SK-N-SH treated with all-trans-retinoic acid at 6 μM for 48 hours (cell line): Measurements from ENCODE around the gene SLC24A4.

Source experiments
- ARNTL ChIP-seq: fragments of 450-650 bp; formaldehyde crosslinking; IDR thresholded peaks from 2 replicates; pipeline ENCODE4 v1.5.0; 2020; ENCODE audit warnings: low read depth, mild to moderate bottlenecking, moderate library complexity, borderline replicate concordance
- OSR1 ChIP-seq: fragments of 250-450 bp; sonication (Bioruptor Pico); IDR thresholded peaks from 2 replicates; pipeline ENCODE4 v1.8.0; 2022; ENCODE audit warnings: moderate library complexity, mild to moderate bottlenecking, inconsistent platforms
- PATZ1 ChIP-seq: fragments of 250-450 bp; sonication (Bioruptor Pico); IDR thresholded peaks from 2 replicates; pipeline ENCODE4 v1.8.0; 2020; ENCODE audit warnings: mild to moderate bottlenecking, moderate library complexity, borderline replicate concordance

- no peak for TF ChIP-seq PATZ1 (CRISPR knock-in tag)
- no peak for TF ChIP-seq OSR1
- TF ChIP-seq ARNTL = no peak
Observed at GRCh38 chr14:92308716-92309115, 14.2 kb upstream of the SLC24A4 start.
